GM18520 (cell line): Measurements from ENCODE around the gene TRAF1.
"Not testable (repeated sequence)": the region's sequence is repeated elsewhere in the genome, so short reads cannot be mapped to it uniquely, and the experiment has no call there.

Experiments used
- ATAC-seq: cut with Tn5 transposase; IDR thresholded peaks from one replicate; pipeline ENCODE4 v1.9.1; 2021; ENCODE audit not compliant: unreplicated experiment

Gene TRAF1

GRCh38 chr9:120926397-120926928 is at the start of gene TRAF1:
TRAF1 (minus strand) TSS chr9:120926796; CDS start chr9:120926075, 721 bp downstream.
- peak; percentile 4 for ATAC-seq

GRCh38 chr9:120974921-120975320 is 48.3 kb upstream of the TRAF1 start:
- no peak for ATAC-seq

GRCh38 chr9:120974181-120974580 is 47.6 kb upstream of the TRAF1 start:
- ATAC-seq, result no peak

- ATAC-seq, result no peak
Observed at GRCh38 chr9:120971938-120972337, 45.3 kb upstream of the TRAF1 start.

GRCh38 chr9:120971471-120971870 is 44.9 kb upstream of the TRAF1 start:
- ATAC-seq, result not testable (repeated sequence)

GRCh38 chr9:120970244-120970643 is 43.6 kb upstream of the TRAF1 start:
- ATAC-seq, result no peak

- no peak for ATAC-seq
Observed at GRCh38 chr9:120966013-120966369, 39.4 kb upstream of the TRAF1 start.

- ATAC-seq, result no peak
Observed at GRCh38 chr9:120965344-120966012, 38.9 kb upstream of the TRAF1 start.

- no peak for ATAC-seq
Observed at GRCh38 chr9:120961936-120962335, 35.3 kb upstream of the TRAF1 start.

- ATAC-seq, result no peak
Observed at GRCh38 chr9:120960001-120960400, 33.4 kb upstream of the TRAF1 start.

GRCh38 chr9:120956862-120957261 is 30.3 kb upstream of the TRAF1 start:
- ATAC-seq, result no peak

GRCh38 chr9:120951960-120952618 is 25.5 kb upstream of the TRAF1 start:
- ATAC-seq, result no peak

GRCh38 chr9:120950421-120951388 is 24.1 kb upstream of the TRAF1 start:
- ATAC-seq, result no peak

- no peak for ATAC-seq
Observed at GRCh38 chr9:120949290-120949689, 22.7 kb upstream of the TRAF1 start.

GRCh38 chr9:120948824-120949223 is 22.2 kb upstream of the TRAF1 start:
- no peak for ATAC-seq

- no peak for ATAC-seq
Observed at GRCh38 chr9:120947222-120947621, 20.6 kb upstream of the TRAF1 start.

- no peak for ATAC-seq
Observed at GRCh38 chr9:120946259-120946658, 19.7 kb upstream of the TRAF1 start.

- no peak for ATAC-seq
Observed at GRCh38 chr9:120944948-120945347, 18.4 kb upstream of the TRAF1 start.

- peak; percentile 96 for ATAC-seq
Observed at GRCh38 chr9:120944434-120944843, 17.8 kb upstream of the TRAF1 start.

GRCh38 chr9:120942186-120943001 is 15.8 kb upstream of the TRAF1 start:
- ATAC-seq, result no peak
